Astrocyte (in vitro differentiated cells and primary cell): ENCODE data around the gene POP5. TPM values are rescaled to one million over a fixed set of nuclear protein-coding genes. Genes with fewer than 3 reads are reported as not detected.

Experiments
- DNase-seq: peaks from one replicate; pipeline ENCODE4 v3.0.0-alpha.2; 2010; ENCODE audit warnings: low read depth
- FAIRE-seq: peaks from 2 replicates; lab custom pipeline; 2011; peaks lifted over from hg19 to GRCh38; lab: Jason Lieb, UNC
- H2AFZ ChIP-seq: 2 replicates; pipeline ENCODE4 v1.6.0; 2012; ENCODE audit warnings: low read depth, low read length, inconsistent platforms
- H3K27ac ChIP-seq: 2 replicates; pipeline ENCODE4 v1.5.1; 2011; ENCODE audit warnings: low read depth, low read length, inconsistent platforms
- H3K27me3 ChIP-seq: 2 replicates; pipeline ENCODE4 v1.6.0; 2011; ENCODE audit warnings: low read length, inconsistent platforms; ENCODE audit not compliant: insufficient read depth
- H3K36me3 ChIP-seq: 2 replicates; pipeline ENCODE4 v1.5.1; 2011; ENCODE audit warnings: low read length, inconsistent platforms; ENCODE audit not compliant: insufficient read depth
- H3K4me1 ChIP-seq: 2 replicates; pipeline ENCODE4 v1.5.1; 2011; ENCODE audit warnings: low read length, inconsistent platforms; ENCODE audit not compliant: insufficient read depth
- H3K4me2 ChIP-seq: 2 replicates; pipeline ENCODE4 v1.6.0; 2012; ENCODE audit warnings: low read length, inconsistent platforms
- H3K4me3 ChIP-seq: 2 replicates; pipeline ENCODE4 v1.5.1; 2011; ENCODE audit warnings: low read depth, mild to moderate bottlenecking, low read length, inconsistent platforms; ENCODE audit not compliant: insufficient read depth
- H3K79me2 ChIP-seq: 2 replicates; pipeline ENCODE4 v1.6.0; 2012; ENCODE audit warnings: mild to moderate bottlenecking, low read length, inconsistent platforms; ENCODE audit not compliant: insufficient read depth
- H3K9ac ChIP-seq: 2 replicates; pipeline ENCODE4 v1.6.0; 2012; ENCODE audit warnings: mild to moderate bottlenecking, low read length, inconsistent platforms
- H3K9me3 ChIP-seq: 2 replicates; pipeline ENCODE4 v1.5.1; 2012; ENCODE audit warnings: low read depth, mild to moderate bottlenecking, low read length, inconsistent platforms; ENCODE audit not compliant: insufficient read depth
- H4K20me1 ChIP-seq: 2 replicates; pipeline ENCODE4 v1.6.0; 2012; ENCODE audit warnings: low read length, inconsistent platforms; ENCODE audit not compliant: insufficient read depth
- H3K27ac Mint-ChIP-seq: one replicate; pipeline ENCODE4 v1.8.0; 2021; ENCODE audit warnings: mild to moderate bottlenecking, mixed read lengths; ENCODE audit not compliant: unreplicated experiment
- H3K27me3 Mint-ChIP-seq: one replicate; pipeline ENCODE4 v1.8.0; 2021; ENCODE audit warnings: low read depth, mixed read lengths; ENCODE audit not compliant: unreplicated experiment
- H3K36me3 Mint-ChIP-seq: one replicate; pipeline ENCODE4 v1.8.0; 2021; ENCODE audit warnings: low read depth, mixed read lengths; ENCODE audit not compliant: unreplicated experiment
- H3K4me1 Mint-ChIP-seq: one replicate; pipeline ENCODE4 v1.8.0; 2021; ENCODE audit warnings: low read depth, mixed read lengths; ENCODE audit not compliant: unreplicated experiment
- H3K4me3 Mint-ChIP-seq: one replicate; pipeline ENCODE4 v1.8.0; 2021; ENCODE audit warnings: mild to moderate bottlenecking, moderate library complexity, mixed read lengths; ENCODE audit not compliant: unreplicated experiment
- H3K9me3 Mint-ChIP-seq: one replicate; pipeline ENCODE4 v1.8.0; 2021; ENCODE audit warnings: mild to moderate bottlenecking, mixed read lengths; ENCODE audit not compliant: unreplicated experiment
- EZH2 ChIP-seq: IDR thresholded peaks from 2 replicates; pipeline ENCODE4 v1.6.1; 2012; ENCODE audit warnings: mild to moderate bottlenecking, low read length, inconsistent platforms; ENCODE audit not compliant: insufficient read depth
- total RNA-seq: library from RNA; stranded (reverse); gene quantifications from 2 replicates; pipeline ENCODE4 v1.2.1, GENCODE V29; 2021
- TF ChIP-seq, protein P1 (sequence below): IDR thresholded peaks from 2 replicates; pipeline ENCODE4 v1.5.1; 2011; ENCODE audit warnings: low read depth, mild to moderate bottlenecking, inconsistent platforms, low read length, moderate library complexity; ENCODE audit not compliant: insufficient read depth

POP5 gene
- total RNA-seq, 1 donor from 2014 or later, result 31.3 TPM

DNA sequence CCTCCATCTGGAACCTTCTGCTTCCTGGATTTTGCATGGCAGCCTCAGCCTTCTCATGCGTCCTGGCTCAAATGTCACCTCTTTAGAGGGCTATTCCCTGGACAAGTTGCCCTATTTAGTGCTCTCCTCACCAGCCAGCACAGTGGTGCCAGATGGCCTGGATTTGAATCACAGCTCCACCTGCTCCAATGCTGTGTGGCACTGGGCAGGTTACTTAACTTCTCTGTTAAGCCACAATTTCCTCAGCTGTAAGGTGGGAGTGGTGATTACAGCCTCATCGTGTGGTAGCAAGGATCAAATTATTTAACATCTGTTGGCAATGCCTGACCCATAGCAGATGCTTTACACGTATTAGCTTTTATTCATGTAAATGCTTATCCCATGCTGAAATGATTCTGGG is 16.7 kb upstream of the POP5 start:
- Histone ChIP-seq H3K4me3 (no peak overlapping the region), H4K20me1 (no peaks in the 10 kb centered on the region), H3K4me2 (no peak overlapping the region), H3K9me3 (no peaks in the 10 kb centered on the region), H3K36me3 (no peaks in the 10 kb centered on the region), H3K79me2 (no peaks in the 10 kb centered on the region), H2AFZ (no peak overlapping the region), H3K9ac (no peak overlapping the region), H3K4me1 (no peaks in the 10 kb centered on the region), H3K27me3 (peaks cover 13% of the 10 kb centered on the region), H3K27ac (no peak overlapping the region)
- Mint-ChIP-seq H3K27ac (no peak overlapping the region), H3K9me3 (peaks cover 4% of the 10 kb centered on the region), H3K27me3 (peaks cover 46% of the 10 kb centered on the region), H3K4me1 (no peaks in the 10 kb centered on the region), H3K4me3 (no peak overlapping the region), H3K36me3 (no peaks in the 10 kb centered on the region)
- TF ChIP-seq, protein P1, sequence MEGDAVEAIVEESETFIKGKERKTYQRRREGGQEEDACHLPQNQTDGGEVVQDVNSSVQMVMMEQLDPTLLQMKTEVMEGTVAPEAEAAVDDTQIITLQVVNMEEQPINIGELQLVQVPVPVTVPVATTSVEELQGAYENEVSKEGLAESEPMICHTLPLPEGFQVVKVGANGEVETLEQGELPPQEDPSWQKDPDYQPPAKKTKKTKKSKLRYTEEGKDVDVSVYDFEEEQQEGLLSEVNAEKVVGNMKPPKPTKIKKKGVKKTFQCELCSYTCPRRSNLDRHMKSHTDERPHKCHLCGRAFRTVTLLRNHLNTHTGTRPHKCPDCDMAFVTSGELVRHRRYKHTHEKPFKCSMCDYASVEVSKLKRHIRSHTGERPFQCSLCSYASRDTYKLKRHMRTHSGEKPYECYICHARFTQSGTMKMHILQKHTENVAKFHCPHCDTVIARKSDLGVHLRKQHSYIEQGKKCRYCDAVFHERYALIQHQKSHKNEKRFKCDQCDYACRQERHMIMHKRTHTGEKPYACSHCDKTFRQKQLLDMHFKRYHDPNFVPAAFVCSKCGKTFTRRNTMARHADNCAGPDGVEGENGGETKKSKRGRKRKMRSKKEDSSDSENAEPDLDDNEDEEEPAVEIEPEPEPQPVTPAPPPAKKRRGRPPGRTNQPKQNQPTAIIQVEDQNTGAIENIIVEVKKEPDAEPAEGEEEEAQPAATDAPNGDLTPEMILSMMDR, result no peak
- no peak for TF ChIP-seq EZH2
- DNase-seq (no peak), FAIRE-seq (no peak)

DNA sequence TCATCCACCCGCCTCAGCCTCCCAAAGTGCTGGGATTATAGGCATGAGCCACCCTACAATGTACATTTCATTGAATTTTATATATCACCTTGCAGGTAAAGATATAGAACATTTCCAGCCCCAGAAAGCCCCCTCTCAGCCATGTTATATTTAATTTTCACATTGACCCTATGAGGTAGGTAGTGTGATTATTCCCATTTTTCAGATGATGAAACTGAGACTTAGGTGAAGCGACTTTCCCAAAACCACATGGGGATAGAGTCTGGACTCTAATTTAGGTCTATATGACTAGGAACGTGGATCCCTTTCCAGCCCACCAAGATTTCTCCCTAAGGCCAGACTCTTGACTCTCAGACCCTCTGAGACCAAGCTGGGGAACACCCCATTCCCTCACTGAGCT is 15.7 kb upstream of the POP5 start:
- Histone ChIP-seq H4K20me1 (no peaks in the 10 kb centered on the region), H3K27ac (no peak overlapping the region), H3K4me1 (no peaks in the 10 kb centered on the region), H3K79me2 (no peaks in the 10 kb centered on the region), H3K4me3 (no peak overlapping the region), H3K4me2 (no peak overlapping the region), H3K9me3 (no peaks in the 10 kb centered on the region), H2AFZ (no peak overlapping the region), H3K36me3 (no peaks in the 10 kb centered on the region), H3K9ac (no peak overlapping the region), H3K27me3 (peaks cover 13% of the 10 kb centered on the region)
- no peak for TF ChIP-seq EZH2
- TF ChIP-seq, protein P1, result no peak
- Mint-ChIP-seq H3K9me3 (peaks cover 4% of the 10 kb centered on the region), H3K27ac (no peak overlapping the region), H3K4me1 (no peaks in the 10 kb centered on the region), H3K36me3 (no peaks in the 10 kb centered on the region), H3K27me3 (peaks cover 49% of the 10 kb centered on the region), H3K4me3 (no peak overlapping the region)
- no peak for FAIRE-seq
- no peak for DNase-seq

DNA sequence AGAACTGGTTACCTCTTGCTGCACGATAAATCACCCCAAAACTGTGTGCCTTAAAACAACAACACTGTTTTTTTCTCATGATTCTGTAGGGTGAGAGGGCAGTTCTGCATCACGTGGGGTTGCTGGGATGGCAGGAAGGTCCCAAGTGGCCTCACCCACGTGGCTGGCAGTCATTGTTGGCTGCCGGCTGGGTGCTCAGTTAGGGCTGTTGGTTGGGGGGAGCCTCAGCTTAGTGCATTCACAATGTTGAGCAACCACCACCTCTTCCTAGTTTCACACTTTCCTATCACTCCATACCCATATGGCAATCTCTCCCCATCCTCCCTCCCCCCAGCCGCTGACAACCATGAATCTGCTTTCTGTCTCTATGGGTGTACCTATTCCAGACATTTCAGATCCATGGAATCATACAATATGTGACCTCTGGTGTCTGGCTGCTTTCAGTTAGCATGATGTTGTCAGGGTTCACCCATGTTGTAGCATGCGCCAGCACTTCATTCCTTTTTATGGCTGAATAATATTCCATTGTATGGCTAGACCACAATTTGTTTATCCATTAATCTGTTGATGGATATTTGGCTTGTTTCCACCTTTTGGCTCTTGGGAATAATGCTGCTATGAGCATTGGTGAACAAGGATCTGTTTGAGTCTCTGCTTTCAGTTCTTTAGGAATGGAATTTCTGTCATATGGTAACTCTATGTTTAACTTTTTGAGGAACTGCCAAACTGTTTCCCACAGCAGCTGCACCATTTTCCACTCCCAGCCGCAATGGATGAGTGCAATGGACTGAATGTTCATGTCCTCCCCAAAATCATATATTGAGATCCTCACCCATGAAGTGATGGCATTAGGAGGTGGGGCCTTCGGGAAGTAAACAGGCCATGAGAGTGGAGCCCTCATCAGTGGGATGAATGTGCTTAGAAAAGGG is 11.2 kb upstream of the POP5 start:
- Mint-ChIP-seq H3K4me3 (no peak overlapping the region), H3K27ac (no peak overlapping the region), H3K9me3 (no peaks in the 10 kb centered on the region), H3K4me1 (no peaks in the 10 kb centered on the region), H3K36me3 (no peaks in the 10 kb centered on the region), H3K27me3 (peaks cover 37% of the 10 kb centered on the region)
- H3K9ac ChIP-seq, result no peak overlapping the region
- no peaks in the 10 kb centered on the region for H4K20me1 ChIP-seq
- H3K4me3 ChIP-seq, result no peak overlapping the region
- no peak overlapping the region for H3K4me2 ChIP-seq
- TF ChIP-seq EZH2, result no peak
- TF ChIP-seq, protein P1, result no peak
- H3K27ac ChIP-seq, result no peak overlapping the region
- FAIRE-seq, result no peak
- H2AFZ ChIP-seq, result no peak overlapping the region
- H3K36me3 ChIP-seq, result no peaks in the 10 kb centered on the region
- no peak for DNase-seq
- peaks cover 2% of the 10 kb centered on the region for H3K27me3 ChIP-seq
- H3K9me3 ChIP-seq, result no peaks in the 10 kb centered on the region
- no peaks in the 10 kb centered on the region for H3K4me1 ChIP-seq
- no peaks in the 10 kb centered on the region for H3K79me2 ChIP-seq
